GM12874 (cell line): ENCODE measurements around the gene LRP4.

Experiments used
- TF ChIP-seq, protein P1 (sequence below): IDR thresholded peaks from 2 replicates; pipeline ENCODE4 v1.5.1; 2011; ENCODE audit warnings: low read depth, mild to moderate bottlenecking, control low read depth, low read length, moderate library complexity; ENCODE audit not compliant: insufficient read depth

LRP4 gene

GRCh38 chr11:46905806-46906205 is 12.5 kb downstream of the LRP4 start:
- TF ChIP-seq, protein P1, sequence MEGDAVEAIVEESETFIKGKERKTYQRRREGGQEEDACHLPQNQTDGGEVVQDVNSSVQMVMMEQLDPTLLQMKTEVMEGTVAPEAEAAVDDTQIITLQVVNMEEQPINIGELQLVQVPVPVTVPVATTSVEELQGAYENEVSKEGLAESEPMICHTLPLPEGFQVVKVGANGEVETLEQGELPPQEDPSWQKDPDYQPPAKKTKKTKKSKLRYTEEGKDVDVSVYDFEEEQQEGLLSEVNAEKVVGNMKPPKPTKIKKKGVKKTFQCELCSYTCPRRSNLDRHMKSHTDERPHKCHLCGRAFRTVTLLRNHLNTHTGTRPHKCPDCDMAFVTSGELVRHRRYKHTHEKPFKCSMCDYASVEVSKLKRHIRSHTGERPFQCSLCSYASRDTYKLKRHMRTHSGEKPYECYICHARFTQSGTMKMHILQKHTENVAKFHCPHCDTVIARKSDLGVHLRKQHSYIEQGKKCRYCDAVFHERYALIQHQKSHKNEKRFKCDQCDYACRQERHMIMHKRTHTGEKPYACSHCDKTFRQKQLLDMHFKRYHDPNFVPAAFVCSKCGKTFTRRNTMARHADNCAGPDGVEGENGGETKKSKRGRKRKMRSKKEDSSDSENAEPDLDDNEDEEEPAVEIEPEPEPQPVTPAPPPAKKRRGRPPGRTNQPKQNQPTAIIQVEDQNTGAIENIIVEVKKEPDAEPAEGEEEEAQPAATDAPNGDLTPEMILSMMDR, result no peak

GRCh38 chr11:46903846-46904245 is 14.5 kb downstream of the LRP4 start:
- TF ChIP-seq, protein P1, result no peak

- TF ChIP-seq, protein P1, result no peak
Observed at GRCh38 chr11:46902694-46903093, 15.7 kb downstream of the LRP4 start.

- TF ChIP-seq, protein P1, result no peak
Observed at GRCh38 chr11:46901156-46901555, 17.2 kb downstream of the LRP4 start.

DNA sequence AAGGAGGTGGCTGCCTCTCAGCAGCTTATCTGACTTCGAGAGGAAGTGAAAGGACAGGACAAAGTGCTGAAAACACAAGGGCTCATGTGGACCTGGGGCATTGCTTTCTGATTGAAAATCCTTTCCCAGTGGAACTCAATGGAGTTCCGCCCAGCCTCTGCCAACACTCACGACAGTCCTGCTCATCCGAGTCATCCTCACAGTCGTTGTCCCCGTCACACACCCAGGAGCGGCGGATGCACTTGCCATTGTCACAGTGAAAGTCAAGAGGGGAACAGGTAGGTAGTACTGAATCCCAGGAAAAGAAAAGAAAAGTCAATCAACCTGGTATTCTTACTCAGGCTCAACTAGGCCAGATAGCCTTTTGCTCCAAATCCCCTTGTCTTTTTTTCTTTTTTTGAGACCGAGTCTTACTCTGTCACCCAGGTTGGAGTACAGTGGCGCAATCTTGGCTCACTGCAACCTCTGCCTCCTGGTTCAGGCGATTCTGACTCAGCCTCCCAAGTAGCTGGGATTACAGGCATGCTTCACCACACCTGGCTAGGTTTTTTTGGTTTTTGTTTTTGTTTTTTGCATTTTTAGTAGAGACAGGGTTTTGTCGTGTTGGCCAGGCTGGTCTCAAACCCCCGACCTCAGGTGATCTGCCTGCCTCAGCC is 18.1 kb downstream of the LRP4 start:
- TF ChIP-seq, protein P1, result no peak

- TF ChIP-seq, protein P1, result no peak
Observed at GRCh38 chr11:46899501-46900025, 18.8 kb downstream of the LRP4 start.

- TF ChIP-seq, protein P1, result no peak
Observed at GRCh38 chr11:46898396-46899095, 19.8 kb downstream of the LRP4 start.
